Stimulated activated CD4-positive, alpha-beta T cell treated with anti-CD3 and anti-CD28 coated beads, TNF-alpha, amount 100 ng/mL, for 48 hours (primary cell): ENCODE data around the gene REPS2.
"Not testable (repeated sequence)": the region's sequence is repeated elsewhere in the genome, so short reads cannot be mapped to it uniquely, and the experiment has no call there.

ENCODE experiments used
- DNase-seq, 3 donors: peaks; one replicate each; pipeline ENCODE4 v3.0.0-alpha.2; 2020; ENCODE audit warnings: low read depth in 3 of 3

REPS2 gene

DNA sequence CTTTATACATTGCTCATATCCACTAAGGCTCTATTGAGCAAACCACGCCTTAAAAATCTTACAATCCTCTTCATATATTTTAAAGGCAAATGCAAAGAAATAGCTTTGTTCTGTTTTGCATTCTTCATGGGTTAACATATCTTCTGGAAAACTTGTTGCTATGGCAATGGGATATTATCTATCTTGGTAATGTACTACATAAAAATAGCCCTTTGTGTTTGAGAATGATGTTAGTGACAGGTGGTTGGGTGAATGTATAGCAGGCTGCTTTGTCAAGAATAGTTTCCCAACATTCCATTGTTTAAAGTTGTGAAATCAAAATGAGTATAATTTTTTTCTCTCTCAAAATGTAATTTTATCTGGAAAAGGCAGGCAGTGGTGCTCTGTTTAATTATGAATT is 16.8 kb downstream of the REPS2 start:
- DNase-seq = no peak

DNA sequence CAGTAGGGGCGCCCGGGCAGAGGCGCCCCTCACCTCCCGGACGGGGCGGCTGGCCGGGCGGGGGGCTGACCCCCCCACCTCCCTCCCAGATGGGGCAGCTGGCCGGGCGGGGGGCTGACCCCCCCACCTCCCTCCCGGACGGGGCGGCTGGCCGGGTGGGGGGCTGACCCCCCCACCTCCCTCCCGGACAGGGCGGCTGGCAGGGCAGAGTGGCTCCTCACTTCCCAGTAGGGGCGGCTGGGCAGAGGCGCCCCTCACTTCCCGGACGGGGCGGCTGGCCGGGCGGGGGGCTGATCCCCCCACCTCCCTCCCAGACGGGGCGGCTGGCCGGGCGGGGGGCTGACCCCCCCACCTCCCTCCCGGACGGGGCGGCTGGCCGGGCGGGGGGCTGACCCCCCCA is 18.5 kb downstream of the REPS2 start:
- not testable (repeated sequence) for DNase-seq

- no peak for DNase-seq
Measured at GRCh38 chrX:16966752-16967448, 20.4 kb downstream of the REPS2 start.

- DNase-seq = not testable (repeated sequence)
Measured at GRCh38 chrX:16968753-16969152, 22.3 kb downstream of the REPS2 start.

DNA sequence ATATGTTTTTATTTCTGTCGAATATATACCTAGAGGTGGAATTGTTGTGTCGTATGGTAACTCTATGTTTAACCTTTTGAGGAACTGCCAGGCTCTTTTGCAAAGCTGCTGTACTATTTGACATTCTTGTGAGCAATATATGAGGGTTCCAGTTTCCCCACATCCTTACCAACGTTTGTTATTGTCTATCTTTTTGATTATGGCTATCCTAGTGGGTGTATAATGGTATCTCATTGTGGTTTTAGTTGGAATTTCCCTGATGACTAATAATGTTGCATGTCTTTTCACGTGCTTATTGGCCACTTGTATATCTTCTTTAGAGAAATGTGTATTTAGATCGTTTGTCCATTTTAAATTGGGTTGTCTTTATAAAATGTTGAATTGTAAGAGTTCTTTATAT is 24.5 kb downstream of the REPS2 start:
- no peak for DNase-seq

GRCh38 chrX:16971694-16972093 is 25.2 kb downstream of the REPS2 start:
- no peak for DNase-seq

DNA sequence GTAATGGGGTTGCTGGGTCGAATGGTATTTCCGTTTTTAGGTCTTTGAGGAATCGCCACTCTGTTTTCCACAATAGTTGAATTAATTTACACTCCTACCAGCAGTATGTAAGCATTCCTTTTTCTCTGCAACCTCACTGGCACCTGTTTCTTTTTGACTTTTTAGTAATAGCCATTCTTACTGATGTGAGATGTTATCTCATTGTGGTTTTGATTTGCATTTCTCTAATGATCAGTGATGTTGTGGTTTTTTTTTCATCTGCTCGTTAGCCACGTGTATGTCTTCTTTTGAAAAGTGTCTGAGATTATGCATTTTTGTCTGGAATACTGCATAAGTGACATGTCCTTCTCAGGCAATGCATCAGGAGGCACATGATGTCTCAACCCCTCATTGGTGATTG is 28.8 kb downstream of the REPS2 start:
- DNase-seq = no peak

DNA sequence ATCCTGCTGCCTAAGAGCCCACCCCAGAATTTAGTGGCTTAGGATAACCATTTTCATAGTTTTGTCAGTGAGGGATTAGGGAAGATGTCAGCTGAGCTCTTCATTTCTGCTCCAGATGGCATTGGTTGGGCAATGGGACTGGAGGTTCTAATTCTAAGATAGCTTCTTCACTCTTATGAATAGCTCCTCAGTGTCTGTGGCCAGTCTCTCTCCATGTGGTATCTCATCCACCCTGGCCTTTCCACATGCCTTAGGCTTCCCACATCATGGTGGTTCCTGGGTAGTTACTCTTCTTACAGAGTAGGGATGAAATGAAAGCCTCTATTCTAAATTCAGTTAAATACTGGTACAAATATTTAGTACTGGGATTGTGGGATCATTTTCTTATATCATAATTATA is 31.3 kb downstream of the REPS2 start:
- no peak for DNase-seq

DNA sequence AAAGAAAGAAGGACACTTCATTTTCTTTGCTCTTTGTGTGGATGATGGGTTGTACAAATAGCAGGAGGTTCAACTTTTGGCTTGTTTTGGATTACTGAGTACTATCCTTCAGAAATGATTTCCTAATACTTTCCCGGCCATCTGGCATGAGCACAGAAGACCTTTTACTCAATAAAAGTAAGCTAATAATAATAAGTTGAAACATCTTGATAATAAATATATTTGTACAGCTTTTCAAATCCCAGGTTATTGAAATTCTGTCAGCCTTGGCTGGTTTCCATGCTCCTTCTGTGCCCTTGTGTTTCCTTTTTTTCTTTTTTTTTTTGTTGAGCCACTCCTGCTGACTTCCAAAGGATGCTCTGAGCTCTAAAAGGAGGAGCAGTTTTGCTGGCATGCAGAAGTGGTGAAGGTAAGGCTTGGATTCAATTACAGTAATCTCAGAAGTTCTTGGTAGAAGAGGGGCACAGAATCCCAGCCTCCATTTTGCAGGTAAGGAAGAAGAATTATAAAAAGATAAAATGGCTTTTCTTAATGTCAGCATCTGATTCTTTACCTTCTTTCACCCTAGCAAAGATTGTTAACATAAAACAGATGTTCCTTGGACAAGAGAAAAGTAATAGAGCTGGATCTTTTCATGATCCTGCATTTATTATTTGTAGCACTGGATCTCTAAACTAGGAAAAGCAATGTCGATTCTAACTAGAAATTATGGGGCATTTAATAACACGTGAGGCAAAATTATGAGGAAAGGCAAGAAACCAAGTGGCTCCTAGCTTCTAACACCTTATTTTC is 31.9 kb downstream of the REPS2 start:
- no peak for DNase-seq

DNA sequence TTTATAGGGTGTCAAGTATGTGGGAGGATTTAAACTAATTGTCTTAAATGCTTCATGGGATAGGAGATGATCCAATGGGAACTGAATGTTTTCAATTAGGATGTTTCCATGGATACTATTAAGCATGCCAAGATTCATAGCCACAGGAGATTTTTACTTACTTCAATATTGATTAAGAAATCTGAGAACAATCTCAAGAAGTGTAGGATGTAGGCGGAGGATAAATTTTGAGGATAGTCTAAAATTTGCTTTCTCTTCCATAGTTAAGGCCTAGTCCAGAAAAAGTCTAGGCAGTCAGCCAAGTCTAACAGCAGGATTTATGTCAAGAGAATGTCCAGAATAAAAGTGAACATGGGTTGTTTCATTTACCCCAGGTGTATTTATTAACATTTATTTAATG is 32.8 kb downstream of the REPS2 start:
- DNase-seq = no peak

DNA sequence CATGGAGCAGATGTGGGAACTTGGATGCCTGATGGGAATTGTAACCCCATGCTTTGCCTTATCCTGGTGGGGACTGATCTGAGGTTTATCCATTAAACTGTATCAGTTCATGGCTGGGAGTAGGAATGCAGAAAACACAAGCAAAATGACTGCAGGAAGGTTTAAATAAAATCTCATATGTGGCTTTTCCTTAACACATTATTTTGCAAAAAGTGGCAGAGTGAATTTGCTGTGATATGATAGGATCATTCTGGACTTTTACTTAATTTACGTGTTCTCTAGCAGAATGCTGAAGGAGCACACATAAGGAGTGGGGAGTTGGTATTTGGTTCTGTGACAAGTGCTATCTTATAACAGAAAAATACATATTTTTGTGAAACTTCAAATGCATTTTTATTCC is 34.8 kb downstream of the REPS2 start:
- no peak for DNase-seq

GRCh38 chrX:16981980-16982379 is 35.5 kb downstream of the REPS2 start:
- no peak for DNase-seq

DNA sequence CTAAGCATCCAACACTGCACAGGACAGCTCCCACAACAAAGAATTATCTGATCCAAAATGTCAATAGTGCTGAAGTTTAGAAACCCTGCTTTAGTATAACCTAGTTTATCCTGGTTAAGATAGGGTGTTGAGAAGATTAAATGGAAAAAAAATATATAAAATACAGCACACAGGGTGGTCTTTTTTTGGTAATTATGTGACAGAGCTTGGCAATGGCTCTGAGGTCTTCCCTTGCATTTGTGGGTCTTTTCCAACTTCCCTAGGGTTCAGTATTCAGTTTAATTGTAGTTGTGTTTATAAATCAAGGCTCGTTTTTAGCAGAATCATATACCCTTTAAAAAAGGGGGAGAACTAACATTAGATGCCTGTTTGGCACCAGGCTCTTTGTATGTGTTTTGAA is 36.6 kb downstream of the REPS2 start:
- DNase-seq = no peak

GRCh38 chrX:16985286-16985685 is 38.8 kb downstream of the REPS2 start:
- DNase-seq = no peak

DNA sequence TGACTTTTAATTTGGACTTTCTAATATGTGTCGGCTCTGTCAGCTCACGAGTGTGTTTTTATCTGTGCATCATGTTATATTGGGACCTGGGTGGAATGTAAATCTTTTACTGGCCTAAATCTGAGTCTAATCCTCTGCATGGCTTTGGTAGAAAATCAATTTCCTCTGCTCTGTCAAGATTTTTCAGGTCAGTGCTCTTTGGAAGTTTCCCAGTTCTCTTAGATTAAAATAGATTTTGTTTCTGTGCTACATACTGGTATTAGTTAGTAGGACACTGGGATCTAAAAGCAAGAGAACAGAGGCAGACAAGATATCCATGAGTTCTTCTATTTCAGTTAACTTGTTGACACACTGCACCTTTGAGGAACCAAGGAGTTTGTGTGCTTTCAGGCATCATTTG is 39.7 kb downstream of the REPS2 start:
- no peak for DNase-seq

GRCh38 chrX:16989750-16990149 is 43.3 kb downstream of the REPS2 start:
- no peak for DNase-seq

GRCh38 chrX:16990839-16991238 is 44.4 kb downstream of the REPS2 start:
- no peak for DNase-seq

- no peak for DNase-seq
Measured at GRCh38 chrX:16992445-16992844, 46.0 kb downstream of the REPS2 start.

GRCh38 chrX:16992951-16993350 is 46.5 kb downstream of the REPS2 start:
- DNase-seq = no peak

DNA sequence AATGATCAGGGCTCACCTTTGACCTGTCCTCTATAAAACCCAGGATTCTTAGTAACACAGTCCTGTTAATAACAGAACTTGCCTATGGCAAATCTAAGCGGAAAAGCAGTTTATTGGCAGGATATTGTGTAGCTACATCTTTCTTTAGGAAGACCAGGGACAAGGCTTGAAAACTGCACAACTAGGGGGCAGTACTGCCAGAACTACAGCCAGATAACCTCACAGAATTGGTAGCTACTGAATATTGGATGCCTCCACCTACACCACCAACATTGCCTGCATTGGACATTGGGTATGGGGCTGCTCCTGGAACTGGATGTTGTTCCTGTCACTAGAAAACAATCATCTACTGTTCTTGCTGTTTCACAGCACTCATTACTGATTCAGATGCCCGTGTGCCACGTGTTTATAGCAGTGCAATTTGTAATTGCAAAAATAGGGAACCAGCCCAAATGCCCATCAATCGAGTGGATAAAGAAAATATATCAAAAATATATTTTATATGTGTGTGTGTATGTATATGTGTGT is 47.4 kb downstream of the REPS2 start:
- no peak for DNase-seq

- DNase-seq = no peak
Measured at GRCh38 chrX:16994736-16995135, 48.3 kb downstream of the REPS2 start.

DNA sequence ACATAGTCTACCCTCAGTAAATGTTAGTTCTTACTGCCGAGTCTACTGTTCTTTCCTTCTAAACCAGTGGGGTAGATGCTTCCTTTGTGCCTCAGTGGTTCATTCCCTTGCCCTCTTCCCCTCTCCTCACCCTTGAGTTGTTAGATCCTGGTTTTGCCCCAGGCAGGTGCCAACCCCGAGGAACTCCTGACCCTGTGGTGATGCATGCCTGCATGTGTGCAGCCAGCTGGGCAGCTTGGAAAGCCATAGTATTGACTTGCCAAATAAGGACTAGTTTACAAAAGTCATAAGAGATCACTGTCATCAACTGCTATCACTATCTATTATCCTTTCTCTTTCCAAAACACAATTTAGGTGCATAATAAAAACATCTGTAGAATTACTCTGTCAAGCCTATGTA is 50.9 kb downstream of the REPS2 start:
- DNase-seq = no peak

GRCh38 chrX:16999275-16999674 is 52.8 kb downstream of the REPS2 start:
- no peak for DNase-seq
